Mucosa of descending colon (tissue), 3 donors: ENCODE data around the gene ZXDC. TPM values are rescaled to one million over a fixed set of nuclear protein-coding genes. Genes with fewer than 3 reads are reported as not detected.

Experiments
- ATAC-seq: fragments of 200-7000 bp; cut with Tn5 transposase; one replicate; pipeline ENCODE4 v1.9.1; 2020; ENCODE audit warnings: mild to moderate bottlenecking, moderate library complexity
- DNase-seq, 3 donors: peaks; one replicate each; pipeline ENCODE4 v3.0.0-alpha.2; 2020
- H3K36me3 ChIP-seq: fragments of 200-600 bp; one replicate; pipeline ENCODE4 v1.8.0; 2021; ENCODE audit warnings: low read depth, mild to moderate bottlenecking
- H3K4me1 ChIP-seq: fragments of 200-600 bp; one replicate; pipeline ENCODE4 v1.8.0; 2021; ENCODE audit warnings: low read depth, mild to moderate bottlenecking
- H3K4me3 ChIP-seq: fragments of 200-600 bp; one replicate; pipeline ENCODE4 v1.8.0; 2021; ENCODE audit warnings: mild to moderate bottlenecking
- H3K9me3 ChIP-seq: fragments of 200-600 bp; one replicate; pipeline ENCODE4 v1.8.0; 2021; ENCODE audit warnings: mild to moderate bottlenecking
- CTCF ChIP-seq: fragments of 200-600 bp; IDR thresholded peaks from one replicate; pipeline ENCODE4 v1.8.0; 2022; ENCODE audit warnings: antibody characterized with exemption, mild to moderate bottlenecking
- intact Hi-C, 2 donors: fragments of 100-400 bp; cut with DNase I in 1 of 2; cut with micrococcal nuclease in 1 of 2; formaldehyde crosslinking; loops; one replicate each; pipeline versions ENCODE4 v1.11.0 to v1.11.1; 2022; cut with DNase I, micrococcal nuclease
- total RNA-seq, 3 donors: library from RNA; stranded (reverse); fragmentation: NEBNext Ultra II Directional in 2 of 3; extraction: Animal tissue kit (Norgen Biotek cat#: 25700) in 2 of 3; gene quantifications; one replicate each; pipeline versions ENCODE4 v1.2.1 to v1.2.4, GENCODE V29; 2021 to 2023
- donor health status: DM: no; HTN: no; CAD: no; lungs with moderate emphysema.
- donor health status: DM: no; HTN: no; CAD: no.
- donor health status: DM: no; HTN: yes; CAD: no.

ZXDC gene
- total RNA-seq, 3 donors from 2014 or later, result 28.7 to 39.4 (median 37.7) TPM

- Histone ChIP-seq H3K36me3 (peaks cover 30% of the 10 kb centered on the region), H3K9me3 (no peaks in the 10 kb centered on the region), H3K4me1 (peaks cover 6% of the 10 kb centered on the region), H3K4me3 (no peak overlapping the region)
- ATAC-seq, result no peak
- TF ChIP-seq CTCF, result no peak
- intact Hi-C loops, result no loop called here
- no peak for DNase-seq
These were observed 7.4 kb downstream of the ZXDC start for GRCh38 chr3:126468028-126468891.

GRCh38 chr3:126467611-126467955 lies 8.1 kb downstream of the ZXDC start:
- no peaks in the 10 kb centered on the region for H3K4me1 ChIP-seq
- H3K9me3 ChIP-seq, result no peaks in the 10 kb centered on the region
- DNase-seq (no peak), ATAC-seq (no peak)
- no peak for TF ChIP-seq CTCF
- peaks cover 30% of the 10 kb centered on the region for H3K36me3 ChIP-seq
- H3K4me3 ChIP-seq, result no peak overlapping the region
- intact Hi-C loops, result no loop called here

- Histone ChIP-seq H3K36me3 (peaks cover 30% of the 10 kb centered on the region), H3K4me1 (no peaks in the 10 kb centered on the region), H3K4me3 (no peak overlapping the region), H3K9me3 (no peaks in the 10 kb centered on the region)
- ATAC-seq (no peak), DNase-seq (no peak)
- intact Hi-C loops, result no loop called here
- no peak for TF ChIP-seq CTCF
These were observed 8.6 kb downstream of the ZXDC start for GRCh38 chr3:126466886-126467610.

GRCh38 chr3:126465928-126466544 lies 9.7 kb downstream of the ZXDC start:
- peak in 1 of 3 donors; percentile 26 for DNase-seq
- peak; percentile 29 for ATAC-seq
- H3K36me3 ChIP-seq, result peaks cover 33% of the 10 kb centered on the region
- no peak overlapping the region for H3K4me3 ChIP-seq
- H3K4me1 ChIP-seq, result no peaks in the 10 kb centered on the region
- intact Hi-C loops, result no loop called here
- TF ChIP-seq CTCF, result no peak
- H3K9me3 ChIP-seq, result no peaks in the 10 kb centered on the region

GRCh38 chr3:126464997-126465396 lies 10.7 kb downstream of the ZXDC start:
- Histone ChIP-seq H3K4me1 (no peaks in the 10 kb centered on the region), H3K4me3 (no peak overlapping the region), H3K36me3 (peaks cover 24% of the 10 kb centered on the region), H3K9me3 (no peaks in the 10 kb centered on the region)
- ATAC-seq, result no peak
- DNase-seq, result no peak
- TF ChIP-seq CTCF, result no peak
- intact Hi-C loops, result no loop called here
